ENCODE measurements around the gene PLTP.

- no peak for TF ChIP-seq TEAD4 (IDR thresholded peaks at IDR 0.05)
- no peak for TF ChIP-seq EP300 (IDR thresholded peaks at IDR 0.05; ENCODE audit: borderline replicate concordance)
- TF ChIP-seq REST (IDR thresholded peaks at IDR 0.05; ENCODE audit: low read depth) = no peak
- no peak for TF ChIP-seq ZBTB7A (IDR thresholded peaks at IDR 0.05; ENCODE audit: low read depth)
- no peak for TF ChIP-seq RAD21 (IDR thresholded peaks at IDR 0.05; ENCODE audit: low read depth)
- TF ChIP-seq CEBPB (IDR thresholded peaks at IDR 0.05) = no peak
- no peak for TF ChIP-seq TAF1 (IDR thresholded peaks at IDR 0.05; ENCODE audit: low read depth)
Measured at GRCh38 chr20:45872626-45873025, 39.3 kb downstream of the PLTP start.
